Measurements from ENCODE around the gene TMEM125.

GRCh38 chr1:43282220-43283195 is 12.7 kb downstream of the TMEM125 start:
- TF ChIP-seq CTCF (conservative IDR thresholded peaks at IDR 0.05; ENCODE audit: low read depth, low read length): no peak
- TF ChIP-seq FOS (IDR thresholded peaks at IDR 0.05; ENCODE audit: low read depth, low read length): no peak
- TF ChIP-seq SMC3 (IDR thresholded peaks at IDR 0.05; ENCODE audit: low read depth, low read length): no peak

Data from IMR-90 (cell line).